Stomach (tissue), 4 donors: ENCODE results near the gene TPRG1.

Experiments
- CTCF ChIP-seq, 7 experiments: fragments of 450-650 bp in 4 of 7; fragments of 200-600 bp in 3 of 7; sonication (generic) in 3 of 7; IDR thresholded peaks; one replicate each; pipeline ENCODE4 v1.5.1; 2016 to 2019; ENCODE audit warnings: antibody characterized with exemption in 7 of 7, control low read depth in 2 of 7, mild to moderate bottlenecking in 1 of 7
- EP300 ChIP-seq: sonication (generic); formaldehyde crosslinking; IDR thresholded peaks from one replicate; pipeline ENCODE4 v1.6.1; 2017; ENCODE audit warnings: antibody characterized with exemption
- POLR2A ChIP-seq, 4 donors: fragments of 450-650 bp; IDR thresholded peaks; one replicate each; pipeline ENCODE4 v1.6.1; 2016; ENCODE audit warnings: antibody characterized with exemption in 4 of 4, control low read depth in 2 of 4, mild to moderate bottlenecking in 1 of 4, moderate library complexity in 1 of 4
- POLR2AphosphoS5 ChIP-seq, 3 donors: sonication (generic); formaldehyde crosslinking; IDR thresholded peaks; one replicate each; pipeline ENCODE4 v1.6.1; 2016; ENCODE audit warnings: antibody characterized with exemption in 3 of 3

- TF ChIP-seq POLR2AphosphoS5 (IDR thresholded peaks at IDR 0.05) (no peak), POLR2A (IDR thresholded peaks at IDR 0.05) (no peak), CTCF (IDR thresholded peaks at IDR 0.05) (no peak), EP300 (no peak)
Measured at GRCh38 chr3:189295089-189295488, 123.3 kb downstream of the TPRG1 start.
